Retina (tissue), 1 donor: ENCODE measurements around the gene ADI1.
"Not testable (repeated sequence)": the region's sequence is repeated elsewhere in the genome, so short reads cannot be mapped to it uniquely, and the experiment has no call there.

Experiments used
- DNase-seq: peaks from one replicate; pipeline ENCODE4 v3.0.0-alpha.2; 2016

The ADI1 gene

GRCh38 chr2:3461801-3462492 lies 57.4 kb downstream of the ADI1 start:
- DNase-seq = peak; percentile 49

- DNase-seq = peak; percentile 57
Observed at GRCh38 chr2:3460831-3461800, 58.2 kb downstream of the ADI1 start.

- DNase-seq = peak; percentile 69
Observed at GRCh38 chr2:3460156-3460555, 59.2 kb downstream of the ADI1 start.

GRCh38 chr2:3459185-3460015 lies 59.9 kb downstream of the ADI1 start:
- DNase-seq = peak; percentile 37

- no peak for DNase-seq
Observed at GRCh38 chr2:3458396-3459184, 60.7 kb downstream of the ADI1 start.

DNA sequence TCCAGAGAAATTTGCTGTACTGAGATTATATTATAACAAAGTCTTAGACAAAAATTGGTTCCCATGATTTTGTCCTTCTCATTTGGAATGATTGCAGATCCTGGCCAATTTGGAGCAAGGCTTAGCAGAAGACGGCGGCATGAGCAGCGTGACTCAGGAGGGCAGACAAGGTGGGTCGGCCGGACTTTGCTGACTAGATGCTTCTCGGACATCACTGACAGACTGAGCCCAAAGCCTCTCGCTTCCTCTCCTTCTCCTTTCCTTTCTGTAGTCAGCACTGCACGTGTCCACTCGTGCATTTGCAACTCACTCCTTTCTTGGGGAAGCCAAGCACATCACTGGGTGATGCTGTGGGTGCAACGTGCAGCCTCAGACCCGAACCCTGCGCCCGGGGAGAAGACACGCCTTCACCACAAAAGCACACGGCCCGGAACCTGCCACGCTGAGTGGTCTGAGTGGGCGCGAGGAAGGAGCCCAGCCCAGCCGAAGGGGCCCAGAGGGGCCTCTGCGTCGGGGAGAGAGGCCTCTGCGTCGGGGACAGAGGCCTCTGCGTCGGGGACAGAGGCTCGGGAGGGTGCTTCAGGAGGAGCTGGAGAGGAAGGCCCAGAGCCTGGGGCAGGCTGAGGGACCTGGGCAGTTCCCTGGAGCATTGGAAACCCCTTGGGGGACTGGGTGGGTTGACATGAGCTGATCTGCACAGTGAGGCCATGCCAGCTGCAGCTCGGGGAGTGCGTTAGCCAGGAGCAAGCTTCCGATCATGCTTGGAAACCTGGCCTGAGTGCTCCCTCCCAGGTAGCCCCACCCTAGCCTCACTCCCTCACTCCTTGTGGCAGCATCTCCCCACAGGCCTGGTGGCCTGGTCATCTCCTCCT lies 61.6 kb downstream of the ADI1 start:
- DNase-seq = no peak

DNA sequence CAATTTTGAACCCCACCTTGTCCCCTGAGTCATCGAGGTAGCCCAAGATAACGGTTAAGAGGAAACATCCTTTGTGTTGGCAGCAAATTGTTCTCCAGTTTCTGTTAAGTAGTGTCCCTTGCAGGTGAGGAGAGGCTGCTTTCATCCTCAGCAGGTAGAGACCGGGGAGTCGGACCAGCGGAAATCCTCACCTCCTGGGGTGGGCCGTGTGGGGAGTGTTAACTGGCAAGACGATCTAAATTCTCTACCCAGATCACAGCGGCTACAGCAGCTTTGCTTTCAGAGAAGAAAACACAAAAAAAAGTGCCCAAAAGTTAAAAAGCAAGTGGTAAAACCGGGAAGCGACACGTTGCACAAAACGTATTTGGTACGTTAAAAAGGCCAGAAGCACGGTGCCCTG lies 63.2 kb downstream of the ADI1 start:
- no peak for DNase-seq

DNA sequence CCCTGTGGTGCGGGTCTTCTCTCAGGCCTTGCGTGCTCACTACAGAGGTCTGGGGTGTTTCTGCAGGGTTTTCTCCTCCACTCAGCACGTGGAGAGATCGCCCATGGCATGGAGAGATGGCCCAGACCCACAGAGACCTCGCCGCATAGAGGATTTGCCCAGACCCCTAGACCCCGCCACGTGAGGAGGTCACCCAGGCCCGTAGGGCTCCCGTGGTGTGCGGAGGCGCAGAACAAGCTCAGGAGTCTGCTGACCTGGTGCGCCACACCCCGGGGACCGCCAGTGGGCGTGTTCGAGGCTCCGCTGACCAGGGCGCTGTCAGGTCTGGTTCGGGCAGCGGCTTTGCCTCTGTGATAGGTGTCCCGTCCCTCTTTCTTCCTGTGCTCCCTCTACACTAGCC lies 64.5 kb downstream of the ADI1 start:
- DNase-seq = no peak

DNA sequence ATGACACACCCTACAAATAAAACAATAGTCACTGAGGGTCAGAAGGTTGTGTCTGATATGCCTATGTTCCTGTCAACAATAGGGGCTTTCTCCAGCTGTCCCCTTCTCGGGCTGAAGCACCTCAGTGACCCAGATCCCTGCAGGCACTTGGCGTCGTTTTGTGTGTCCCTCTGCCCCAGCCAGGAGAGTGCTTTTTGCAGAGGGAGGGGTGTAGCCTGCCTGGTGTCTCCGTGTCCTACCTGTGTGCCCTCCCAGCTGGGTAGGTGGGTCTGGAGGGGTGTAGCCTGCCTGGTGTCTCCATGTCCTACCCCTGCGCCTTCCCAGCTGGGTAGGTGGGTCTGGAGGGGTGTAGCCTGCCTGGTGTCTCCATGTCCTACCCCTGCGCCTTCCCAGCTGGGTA lies 65.3 kb downstream of the ADI1 start:
- DNase-seq = not testable (repeated sequence)

DNA sequence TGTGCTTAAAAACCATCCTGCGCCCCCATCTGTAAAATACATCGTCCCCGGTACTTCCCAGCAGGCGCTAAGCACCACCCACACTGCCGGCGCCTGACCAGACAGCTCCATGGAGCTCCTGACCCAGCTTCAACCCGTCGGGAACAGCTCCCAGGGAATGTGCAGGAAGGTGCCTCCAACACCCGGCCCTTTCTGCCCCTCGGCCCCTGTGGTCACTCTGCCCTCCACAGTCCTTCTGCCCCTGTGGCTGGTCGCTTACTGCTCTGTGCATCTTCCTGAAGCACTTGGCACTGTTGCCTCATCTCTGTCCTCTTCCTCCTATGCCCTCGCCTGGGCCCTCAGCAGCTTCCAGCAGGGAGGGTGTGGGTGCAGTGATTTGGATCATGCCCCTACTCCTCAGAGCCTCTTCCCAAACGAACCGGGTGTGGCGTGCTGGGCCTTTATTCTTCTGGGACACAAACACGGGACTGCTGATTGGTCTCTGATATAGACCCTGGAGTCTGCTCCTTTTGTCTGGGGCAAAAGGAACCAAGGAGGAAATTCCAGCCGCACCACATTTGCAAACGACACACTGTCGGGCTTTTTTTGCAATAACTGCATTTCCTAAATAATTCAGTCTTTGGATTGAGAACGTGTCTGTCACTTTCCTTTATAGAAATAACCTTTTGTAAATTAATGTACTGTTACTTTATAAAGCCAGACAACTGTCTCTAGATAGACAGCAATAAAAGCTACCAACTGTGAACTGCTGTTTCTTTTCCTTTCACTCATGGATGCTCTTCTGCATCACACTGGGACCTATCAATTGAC lies 65.9 kb downstream of the ADI1 start:
- no peak for DNase-seq

DNA sequence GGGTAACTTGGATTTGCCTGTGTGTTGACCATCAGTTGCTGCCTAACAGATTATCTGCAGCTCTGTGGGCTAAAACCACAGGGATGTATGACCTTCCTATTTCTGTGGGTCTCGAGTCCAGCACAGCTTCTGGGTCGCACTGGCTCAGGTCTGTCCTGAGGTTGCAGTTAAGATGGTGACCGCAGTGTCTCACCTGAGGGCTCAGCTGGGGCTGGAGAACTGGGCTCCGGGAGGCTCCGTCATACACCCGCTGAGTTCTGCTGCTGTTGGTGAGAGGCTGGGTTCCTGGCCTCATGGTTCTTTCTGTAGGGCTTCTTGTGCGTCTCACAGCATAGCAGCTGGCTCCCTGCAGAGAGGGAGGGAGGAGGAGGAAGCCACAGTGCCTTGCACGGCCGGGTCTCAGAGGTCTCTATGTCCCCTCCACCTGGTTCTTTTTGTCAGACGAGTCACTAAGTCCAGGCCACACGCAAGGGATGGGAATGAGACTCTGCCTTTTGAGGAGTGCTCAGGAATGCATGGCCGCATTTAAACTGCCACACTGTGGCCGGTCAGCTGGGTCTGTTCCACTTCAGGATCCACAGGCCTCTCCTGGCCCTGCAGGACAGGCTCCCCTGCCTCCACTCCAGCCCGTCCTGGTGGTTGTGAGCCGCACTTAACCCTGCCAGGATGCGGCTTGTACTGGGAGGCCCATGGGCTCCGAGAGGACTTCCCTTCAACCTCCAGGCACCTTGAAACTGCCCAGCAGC lies 67.2 kb downstream of the ADI1 start:
- DNase-seq = no peak

- no peak for DNase-seq
Observed at GRCh38 chr2:3451169-3451568, 68.2 kb downstream of the ADI1 start.

DNA sequence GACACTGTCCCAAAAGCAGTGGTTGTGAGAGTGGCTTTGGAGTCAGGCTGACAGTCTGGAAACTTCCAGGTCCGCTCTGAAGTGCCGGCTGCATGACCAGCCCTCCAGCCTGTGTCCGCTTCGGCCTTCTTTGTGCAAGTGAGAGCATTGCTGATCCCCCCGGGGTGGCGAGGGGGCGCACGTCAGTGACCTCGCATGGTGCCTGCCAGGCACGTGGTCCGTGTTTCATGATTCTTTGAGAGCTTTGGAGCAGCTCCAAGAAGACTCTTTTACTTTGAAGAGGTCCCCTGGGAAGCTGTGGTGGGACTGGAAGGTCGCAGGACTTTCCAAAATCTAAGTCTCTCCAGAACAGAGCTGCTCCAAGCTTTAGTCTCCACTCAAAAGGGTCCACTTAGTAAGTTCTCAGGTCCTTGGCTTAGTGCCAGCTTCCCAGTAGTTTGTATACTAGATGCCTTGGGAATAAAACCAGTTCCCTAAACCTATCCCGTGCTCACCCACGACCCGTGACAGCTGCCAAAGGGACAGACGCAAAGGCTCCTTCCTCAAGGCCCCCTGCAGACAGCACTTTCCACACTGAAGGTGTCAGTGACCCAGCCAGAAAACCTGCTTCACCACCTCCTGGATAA lies 68.8 kb downstream of the ADI1 start:
- no peak for DNase-seq

- DNase-seq = no peak
Observed at GRCh38 chr2:3449936-3450335, 69.4 kb downstream of the ADI1 start.

- no peak for DNase-seq
Observed at GRCh38 chr2:3449086-3449485, 70.2 kb downstream of the ADI1 start.

GRCh38 chr2:3448441-3448911 lies 70.9 kb downstream of the ADI1 start:
- not testable (repeated sequence) for DNase-seq

- no peak for DNase-seq
Observed at GRCh38 chr2:3447789-3448317, 71.5 kb downstream of the ADI1 start.
